HEK293T (cell line): ENCODE results near the gene SLC6A17.

ENCODE experiments used
- CTCF ChIA-PET: fragments of 350-600 bp; formaldehyde crosslinking; extraction: SDS; loops from one replicate; lab custom pipeline; 2021; ENCODE audit warnings: antibody characterized with exemption, inconsistent platforms; lab: Yijun Ruan, JAX
- POLR2A ChIA-PET: fragments of 350-600 bp; formaldehyde crosslinking; extraction: SDS; loops from one replicate; lab custom pipeline; 2020; ENCODE audit warnings: antibody characterized with exemption, inconsistent platforms; lab: Yijun Ruan, JAX
- DNase-seq: peaks from one replicate; pipeline ENCODE4 v3.0.0; 2012; ENCODE audit warnings: mixed read lengths; ENCODE audit errors: extremely low spot score
- ARNT ChIP-seq: fragments of 450-650 bp; IDR thresholded peaks from 2 replicates; pipeline ENCODE4 v1.6.1; 2017; ENCODE audit warnings: mild to moderate bottlenecking
- BHLHE40 ChIP-seq: fragments of 450-650 bp; IDR thresholded peaks from 2 replicates; pipeline ENCODE4 v1.6.1; 2016; ENCODE audit warnings: mild to moderate bottlenecking, moderate library complexity, borderline replicate concordance
- CTBP1 ChIP-seq: fragments of 450-650 bp; IDR thresholded peaks from 2 replicates; pipeline ENCODE4 v1.6.1; 2016; ENCODE audit warnings: borderline replicate concordance
- ELF4 ChIP-seq: fragments of 450-650 bp; IDR thresholded peaks from 2 replicates; pipeline ENCODE4 v1.6.1; 2017; ENCODE audit warnings: antibody characterized with exemption
- FOXA1 ChIP-seq: fragments of 450-650 bp; IDR thresholded peaks from 2 replicates; pipeline ENCODE4 v1.6.1; 2016; ENCODE audit warnings: mild to moderate bottlenecking
- FOXK2 ChIP-seq: fragments of 450-650 bp; IDR thresholded peaks from 2 replicates; pipeline ENCODE4 v1.6.1; 2016; ENCODE audit warnings: mild to moderate bottlenecking
- FOXM1 ChIP-seq: fragments of 450-650 bp; IDR thresholded peaks from 2 replicates; pipeline ENCODE4 v1.6.1; 2017; ENCODE audit warnings: mild to moderate bottlenecking, borderline replicate concordance
- HDGF ChIP-seq: fragments of 450-650 bp; IDR thresholded peaks from 2 replicates; pipeline ENCODE4 v1.6.1; 2017; ENCODE audit warnings: antibody characterized with exemption, borderline replicate concordance
- L3MBTL2 ChIP-seq: fragments of 450-650 bp; conservative IDR thresholded peaks from 2 replicates; pipeline ENCODE4 v1.6.1; 2016; ENCODE audit warnings: mild to moderate bottlenecking
- LEF1 ChIP-seq: fragments of 450-650 bp; IDR thresholded peaks from 2 replicates; pipeline ENCODE4 v1.6.1; 2017; ENCODE audit warnings: mild to moderate bottlenecking, borderline replicate concordance
- NFRKB ChIP-seq: fragments of 450-650 bp; IDR thresholded peaks from 2 replicates; pipeline ENCODE4 v1.6.1; 2016; ENCODE audit warnings: mild to moderate bottlenecking, moderate library complexity
- PKNOX1 ChIP-seq: fragments of 450-650 bp; IDR thresholded peaks from 2 replicates; pipeline ENCODE4 v1.6.1; 2016
- SP1 ChIP-seq: fragments of 450-650 bp; IDR thresholded peaks from 2 replicates; pipeline ENCODE4 v1.6.1; 2017
- SUZ12 ChIP-seq: fragments of 450-650 bp; IDR thresholded peaks from 2 replicates; pipeline ENCODE4 v1.6.1; 2016; ENCODE audit warnings: mild to moderate bottlenecking
- TARDBP ChIP-seq: fragments of 450-650 bp; IDR thresholded peaks from 2 replicates; pipeline ENCODE4 v1.6.1; 2016
- ZNF384 ChIP-seq: fragments of 450-650 bp; IDR thresholded peaks from 2 replicates; pipeline ENCODE4 v1.6.1; 2016

The SLC6A17 gene

GRCh38 chr1:110133436-110133835 is 16.9 kb upstream of the SLC6A17 start:
- TF ChIP-seq HDGF (no peak), PKNOX1 (no peak), BHLHE40 (no peak), FOXA1 (no peak), LEF1 (no peak), L3MBTL2 (no peak), CTBP1 (no peak), ELF4 (no peak), ARNT (no peak), ZNF384 (no peak), FOXM1 (no peak), FOXK2 (no peak), NFRKB (no peak), SUZ12 (no peak), TARDBP (no peak), SP1 (no peak)
- no peak for DNase-seq
- POLR2A ChIA-PET = no interaction called here
- CTCF ChIA-PET = interaction anchor here (0.6 kb wide), 1 partner anchor 205 kb away, joined by 3 read pairs; no protein-coding TSS in a partner anchor

GRCh38 chr1:110134050-110134595 is 16.2 kb upstream of the SLC6A17 start:
- DNase-seq = no peak
- CTCF ChIA-PET = interaction anchor here (0.6 to 1.2 kb wide), 2 partner anchors 17 to 204 kb away, joined by 3 to 4 read pairs; no protein-coding TSS in a partner anchor
- POLR2A ChIA-PET = interaction anchor here (1.5 kb wide), 1 partner anchor 16 kb away, joined by 4 read pairs; the partner anchor contains the start of gene SLC6A17
- TF ChIP-seq HDGF (no peak), NFRKB (no peak), ELF4 (no peak), ZNF384 (no peak), CTBP1 (no peak), L3MBTL2 (no peak), SUZ12 (no peak), TARDBP (no peak), PKNOX1 (no peak), ARNT (no peak)

GRCh38 chr1:110135246-110135645 is 15.0 kb upstream of the SLC6A17 start:
- no peak for TF ChIP-seq ARNT
- no peak for TF ChIP-seq CTBP1
- TF ChIP-seq PKNOX1 = no peak
- no peak for TF ChIP-seq FOXM1
- no peak for TF ChIP-seq SP1
- no peak for TF ChIP-seq ZNF384
- TF ChIP-seq BHLHE40 = no peak
- TF ChIP-seq HDGF = no peak
- no peak for TF ChIP-seq FOXK2
- no peak for TF ChIP-seq TARDBP
- no peak for TF ChIP-seq NFRKB
- TF ChIP-seq L3MBTL2 = no peak
- no peak for TF ChIP-seq SUZ12
- TF ChIP-seq LEF1 = no peak
- TF ChIP-seq ELF4 = no peak
- TF ChIP-seq FOXA1 = no peak
- ChIA-PET CTCF (interaction anchor here (1.1 kb wide), 1 partner anchor 23 kb away, joined by 5 read pairs; the partner anchor contains the start of gene UBL4B), POLR2A (interaction anchor here (1.5 kb wide), 1 partner anchor 15 kb away, joined by 4 read pairs; the partner anchor contains the start of gene SLC6A17)
- DNase-seq = no peak

- CTCF ChIA-PET = interaction anchor here (1.1 kb wide), 1 partner anchor 23 kb away, joined by 5 read pairs; the partner anchor contains the start of gene UBL4B
- DNase-seq = no peak
These were observed 14.6 kb upstream of the SLC6A17 start for GRCh38 chr1:110135666-110136065.

GRCh38 chr1:110136911-110137310 is 13.4 kb upstream of the SLC6A17 start:
- no peak for DNase-seq
- ChIA-PET CTCF (no interaction called here), POLR2A (no interaction called here)
- TF ChIP-seq PKNOX1 (no peak), TARDBP (no peak), FOXK2 (no peak), BHLHE40 (no peak), HDGF (no peak), FOXA1 (no peak), ELF4 (no peak), L3MBTL2 (no peak), ARNT (no peak), SUZ12 (no peak), LEF1 (no peak), ZNF384 (no peak), NFRKB (no peak), SP1 (no peak), CTBP1 (no peak), FOXM1 (no peak)

More at GRCh38 chr1:110135666-110136065, 14.6 kb upstream of the SLC6A17 start:
- TF ChIP-seq SP1 (no peak), FOXA1 (no peak), FOXK2 (no peak), ARNT (no peak), L3MBTL2 (no peak), FOXM1 (no peak), ELF4 (no peak), TARDBP (no peak), BHLHE40 (no peak), CTBP1 (no peak), PKNOX1 (no peak), ZNF384 (no peak)
- POLR2A ChIA-PET = no interaction called here
